ENCODE measurements around the gene KRT78.
"Not testable (repeated sequence)": the region's sequence is repeated elsewhere in the genome, so short reads cannot be mapped to it uniquely, and the experiment has no call there.

KRT78 gene

GRCh38 chr12:52848661-52849255 is at the start of gene KRT78:
Gene KRT78 (minus strand): TSS chr12:52848994. CDS start chr12:52848930, 64 bp downstream.
- no peak for DNase-seq

- DNase-seq = no peak
These were observed 47.7 kb upstream of the KRT78 start for GRCh38 chr12:52896190-52897100.

GRCh38 chr12:52895726-52896189 is 47.0 kb upstream of the KRT78 start:
- no peak for DNase-seq

- DNase-seq = no peak
These were observed 44.2 kb upstream of the KRT78 start for GRCh38 chr12:52892974-52893373.

- DNase-seq = no peak
These were observed 43.5 kb upstream of the KRT78 start for GRCh38 chr12:52892207-52892852.

GRCh38 chr12:52891044-52891443 is 42.2 kb upstream of the KRT78 start:
- no peak for DNase-seq

- no peak for DNase-seq
These were observed 41.6 kb upstream of the KRT78 start for GRCh38 chr12:52890417-52890816.

- peak; percentile 72 for DNase-seq
These were observed 35.9 kb upstream of the KRT78 start for GRCh38 chr12:52884526-52885293.

- DNase-seq = not testable (repeated sequence)
These were observed 31.7 kb upstream of the KRT78 start for GRCh38 chr12:52880499-52880898.

- DNase-seq = peak; percentile 66
These were observed 30.9 kb upstream of the KRT78 start for GRCh38 chr12:52879394-52880351.

GRCh38 chr12:52878507-52879393 is 30.0 kb upstream of the KRT78 start:
- DNase-seq = no peak

GRCh38 chr12:52877242-52877641 is 28.4 kb upstream of the KRT78 start:
- no peak for DNase-seq

GRCh38 chr12:52876372-52876771 is 27.6 kb upstream of the KRT78 start:
- no peak for DNase-seq

GRCh38 chr12:52874573-52875435 is 26.0 kb upstream of the KRT78 start:
- no peak for DNase-seq

- peak; percentile 46 for DNase-seq
These were observed 25.2 kb upstream of the KRT78 start for GRCh38 chr12:52873832-52874572.

- DNase-seq = no peak
These were observed 24.7 kb upstream of the KRT78 start for GRCh38 chr12:52873513-52873831.

- DNase-seq = no peak
These were observed 24.0 kb upstream of the KRT78 start for GRCh38 chr12:52872644-52873389.

All from CD4-positive, alpha-beta T cell treated with Interleukin-21 for 1 hour (primary cell).